Osteocyte (in vitro differentiated cells): Measurements from ENCODE around the gene TMEM147. TPM values are rescaled to one million over a fixed set of nuclear protein-coding genes. Genes with fewer than 3 reads are reported as not detected.

ENCODE experiments used
- DNase-seq: peaks from one replicate; pipeline ENCODE4 v3.0.0; 2021; ENCODE audit warnings: mixed read lengths; ENCODE audit not compliant: unreplicated experiment; ENCODE audit errors: extremely low spot score
- H3K27ac Mint-ChIP-seq: one replicate; pipeline ENCODE4 v1.8.0; 2021; ENCODE audit warnings: mild to moderate bottlenecking, mixed read lengths; ENCODE audit not compliant: unreplicated experiment
- H3K27me3 Mint-ChIP-seq: one replicate; pipeline ENCODE4 v1.8.0; 2021; ENCODE audit warnings: mixed read lengths; ENCODE audit not compliant: unreplicated experiment
- H3K36me3 Mint-ChIP-seq: one replicate; pipeline ENCODE4 v1.8.0; 2021; ENCODE audit warnings: mixed read lengths; ENCODE audit not compliant: unreplicated experiment
- H3K4me1 Mint-ChIP-seq: one replicate; pipeline ENCODE4 v1.8.0; 2021; ENCODE audit warnings: mixed read lengths; ENCODE audit not compliant: unreplicated experiment
- H3K4me3 Mint-ChIP-seq: one replicate; pipeline ENCODE4 v1.8.0; 2021; ENCODE audit warnings: mild to moderate bottlenecking, moderate library complexity, mixed read lengths; ENCODE audit not compliant: unreplicated experiment
- H3K9me3 Mint-ChIP-seq: one replicate; pipeline ENCODE4 v1.8.0; 2021; ENCODE audit warnings: mixed read lengths; ENCODE audit not compliant: unreplicated experiment
- CTCF ChIP-seq: fragments of 200-600 bp; sonication (generic); IDR thresholded peaks from 2 replicates; pipeline ENCODE4 v1.5.0; 2021; ENCODE audit warnings: antibody characterized with exemption, mild to moderate bottlenecking, moderate library complexity
- total RNA-seq: library from RNA; stranded (reverse); gene quantifications from 2 replicates; pipeline ENCODE4 v1.2.1, GENCODE V29; 2021

TMEM147 gene
- total RNA-seq, 1 donor from 2014 or later = 110 TPM

- Mint-ChIP-seq H3K27ac (no peak overlapping the region), H3K36me3 (no peaks in the 10 kb centered on the region), H3K4me3 (no peak overlapping the region), H3K9me3 (no peaks in the 10 kb centered on the region), H3K27me3 (peaks cover 33% of the 10 kb centered on the region), H3K4me1 (peaks cover 2% of the 10 kb centered on the region)
- TF ChIP-seq CTCF = no peak
- no peak for DNase-seq
Measured at GRCh38 chr19:35562776-35563175, 17.4 kb downstream of the TMEM147 start.

DNA sequence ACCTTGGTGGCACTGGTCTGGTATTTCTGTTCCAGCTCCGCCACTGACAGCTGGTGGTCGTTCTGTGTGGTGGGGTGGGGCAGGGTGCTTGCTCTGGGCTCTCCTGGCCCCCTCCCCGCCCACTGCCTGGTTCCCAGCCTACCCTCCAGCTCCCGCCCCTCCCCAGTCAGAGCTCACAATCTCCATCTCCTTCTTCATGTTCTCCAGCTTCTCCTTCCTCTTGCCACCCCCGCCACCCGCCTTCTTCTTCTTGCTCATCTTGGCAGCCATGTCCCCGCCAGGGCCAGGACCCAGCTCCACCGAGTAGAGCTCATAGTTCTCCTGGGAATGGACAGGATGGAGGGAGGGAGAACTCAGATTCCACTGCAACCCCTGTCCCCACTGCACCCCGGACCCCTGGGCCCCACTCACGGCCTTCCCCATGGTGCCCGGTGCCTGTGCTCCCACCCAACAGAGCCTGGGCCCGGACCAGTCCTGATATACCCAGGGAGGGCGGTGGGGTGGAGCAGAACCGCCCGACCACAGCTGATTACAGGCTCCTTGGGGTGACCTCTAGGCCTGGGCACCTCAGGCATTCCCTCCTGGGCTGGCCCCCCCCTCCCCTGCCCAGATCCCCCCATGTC lies 17.9 kb downstream of the TMEM147 start, which contains the start of gene ATP4A:
Gene ATP4A, minus strand, starts transcription at position 452 of the 623 bp plus-strand sequence. Its CDS starts 29 bp downstream, at position 423.
- Mint-ChIP-seq H3K27me3 (peaks cover 31% of the 10 kb centered on the region), H3K4me3 (no peak within 1 kb of the TSS), H3K9me3 (no peaks in the 10 kb centered on the region), H3K27ac (no peak within 1 kb of the TSS), H3K4me1 (no peaks in the 10 kb centered on the region), H3K36me3 (no peaks in the 10 kb centered on the region)
- no peak for TF ChIP-seq CTCF
- DNase-seq = no peak

DNA sequence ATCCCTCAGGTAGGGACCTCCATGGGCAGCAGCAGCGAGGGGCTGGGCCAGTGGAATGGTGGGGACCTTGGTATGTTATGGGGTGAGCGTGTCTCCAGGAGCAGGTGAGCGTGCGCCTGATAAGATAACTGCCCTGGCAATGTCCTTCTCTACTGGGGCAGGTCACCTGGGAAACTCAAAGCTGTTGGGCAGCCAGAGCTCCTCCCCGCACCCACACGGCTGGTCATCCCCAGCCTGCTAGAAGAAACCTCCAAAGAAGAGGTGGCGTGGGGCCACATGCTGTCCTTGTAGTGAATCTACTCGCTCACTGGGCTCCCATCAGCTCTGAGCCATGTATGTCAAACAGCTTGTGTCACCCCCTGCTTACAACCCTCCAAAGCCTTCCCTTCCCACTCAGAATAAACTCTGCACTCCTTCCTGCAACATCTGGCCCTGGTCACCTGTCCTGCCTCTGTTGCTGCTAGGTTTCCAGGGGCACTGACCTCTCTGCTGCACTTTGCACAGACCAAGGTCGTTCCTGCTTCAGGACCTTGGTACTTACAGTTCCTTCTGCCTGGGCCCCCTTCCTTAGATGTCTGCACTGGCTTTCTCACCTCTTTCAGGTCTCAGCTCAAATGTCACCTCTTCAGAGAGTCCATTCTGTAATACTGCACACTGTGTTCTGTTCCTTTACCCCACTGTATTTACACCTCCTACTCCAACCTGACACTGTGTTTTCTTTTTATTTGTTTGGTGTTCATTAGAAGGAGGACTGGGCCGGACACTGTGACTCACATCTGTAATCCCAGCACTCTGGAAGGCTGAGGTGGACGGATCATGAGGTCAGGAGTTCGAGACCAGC lies 19.8 kb downstream of the TMEM147 start:
- H3K27me3 Mint-ChIP-seq = peaks cover 18% of the 10 kb centered on the region
- no peak for TF ChIP-seq CTCF
- no peak for DNase-seq
- H3K4me1 Mint-ChIP-seq = no peaks in the 10 kb centered on the region
- no peaks in the 10 kb centered on the region for H3K9me3 Mint-ChIP-seq
- no peak overlapping the region for H3K4me3 Mint-ChIP-seq
- H3K27ac Mint-ChIP-seq = no peak overlapping the region
- no peaks in the 10 kb centered on the region for H3K36me3 Mint-ChIP-seq

DNA sequence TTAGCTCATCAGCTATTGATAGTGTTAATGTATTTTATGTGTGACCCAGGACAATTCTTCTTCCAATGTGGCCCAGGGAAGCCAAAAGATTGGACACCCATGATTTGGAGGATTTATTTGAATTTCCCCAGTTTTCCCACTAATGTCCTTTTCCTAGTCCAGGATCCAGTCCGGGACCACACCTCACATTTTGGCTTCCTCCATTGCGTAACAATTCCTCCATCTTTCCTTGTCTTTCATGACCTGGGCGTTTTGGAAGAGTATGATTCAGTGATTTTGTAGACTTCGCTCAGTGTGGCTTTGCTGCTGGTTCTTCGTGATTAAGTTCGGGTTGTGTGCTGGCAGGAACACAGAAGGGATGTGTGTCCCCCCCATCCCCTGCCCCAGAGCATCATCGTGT lies 21.3 kb downstream of the TMEM147 start:
- no peaks in the 10 kb centered on the region for H3K9me3 Mint-ChIP-seq
- no peaks in the 10 kb centered on the region for H3K4me1 Mint-ChIP-seq
- DNase-seq = no peak
- H3K4me3 Mint-ChIP-seq = no peak overlapping the region
- H3K27me3 Mint-ChIP-seq = peaks cover 13% of the 10 kb centered on the region
- H3K36me3 Mint-ChIP-seq = no peaks in the 10 kb centered on the region
- H3K27ac Mint-ChIP-seq = no peak overlapping the region
- no peak for TF ChIP-seq CTCF

DNA sequence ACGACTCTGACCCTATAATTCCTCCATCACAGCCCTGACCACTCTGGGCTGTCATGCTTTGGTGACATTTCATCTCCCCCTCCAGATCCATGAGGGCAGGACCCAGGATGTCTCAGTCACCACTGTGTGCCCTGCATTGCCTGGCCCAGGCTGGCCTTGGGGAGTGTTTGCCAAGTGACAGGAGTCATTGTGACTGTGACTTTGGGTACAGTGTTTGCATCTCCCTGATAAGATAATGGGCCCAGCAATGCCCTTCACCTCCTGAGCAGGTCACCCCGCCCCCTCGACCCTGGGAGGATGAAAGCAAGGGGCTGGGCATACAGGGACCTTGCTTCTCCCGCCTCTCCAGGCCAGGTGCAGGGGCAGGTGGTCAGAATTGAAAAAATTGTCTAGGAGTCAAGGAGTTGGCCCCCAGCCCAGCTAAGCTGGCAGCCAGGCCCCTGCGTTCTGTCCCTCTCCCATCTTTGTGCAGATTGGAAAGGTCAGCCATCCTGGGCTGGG lies 23.9 kb downstream of the TMEM147 start:
- Mint-ChIP-seq H3K4me3 (no peak overlapping the region), H3K27ac (no peak overlapping the region), H3K4me1 (no peaks in the 10 kb centered on the region), H3K36me3 (no peaks in the 10 kb centered on the region), H3K9me3 (no peaks in the 10 kb centered on the region), H3K27me3 (peaks cover 18% of the 10 kb centered on the region)
- no peak for TF ChIP-seq CTCF
- DNase-seq = no peak
